Lung (tissue), 12 donors: Measurements from ENCODE around the gene PCDHGA11. TPM values are rescaled to one million over a fixed set of nuclear protein-coding genes. Genes with fewer than 3 reads are reported as not detected.

Source experiments
- ATAC-seq: fragments of 200-7000 bp; cut with Tn5 transposase; one replicate; pipeline ENCODE4 v1.9.1; 2020; ENCODE audit warnings: moderate number of reproducible peaks; ENCODE audit not compliant: insufficient read depth, low FRiP score
- DNase-seq, 3 donors: peaks; one replicate each; pipeline ENCODE4 v3.0.0-alpha.2; 2013 to 2017
- H3K27ac ChIP-seq, 2 donors: one replicate each; pipeline ENCODE4 v1.5.1; 2013; ENCODE audit warnings: mild to moderate bottlenecking in 2 of 2, moderate library complexity in 2 of 2, control low read depth in 1 of 2, inconsistent platforms in 1 of 2, low read depth in 1 of 2, low read length in 1 of 2
- H3K27me3 ChIP-seq, 3 donors: one replicate each; pipeline ENCODE4 v1.5.1; 2013; ENCODE audit warnings: low read length in 2 of 3; ENCODE audit not compliant: control insufficient read depth in 3 of 3, insufficient read depth in 3 of 3
- H3K36me3 ChIP-seq, 4 donors: one replicate each; pipeline ENCODE4 v1.5.1; 2013; ENCODE audit warnings: low read length in 4 of 4, mild to moderate bottlenecking in 1 of 4, moderate library complexity in 1 of 4; ENCODE audit not compliant: control insufficient read depth in 4 of 4, insufficient read depth in 4 of 4
- H3K4me1 ChIP-seq, 5 donors: one replicate each; pipeline ENCODE4 v1.5.1; 2013; ENCODE audit warnings: low read length in 5 of 5, mild to moderate bottlenecking in 2 of 5, moderate library complexity in 1 of 5; ENCODE audit not compliant: control insufficient read depth in 5 of 5, insufficient read depth in 5 of 5
- H3K4me3 ChIP-seq: one replicate; pipeline ENCODE4 v1.5.1; 2013; ENCODE audit warnings: mild to moderate bottlenecking, control low read depth, moderate library complexity
- H3K9ac ChIP-seq, 2 donors: one replicate each; pipeline ENCODE4 v1.5.1; 2013; ENCODE audit warnings: low read length in 2 of 2, control low read depth in 1 of 2; ENCODE audit not compliant: insufficient read depth in 1 of 2
- H3K9me3 ChIP-seq, 4 donors: one replicate each; pipeline ENCODE4 v1.5.1; 2013; ENCODE audit warnings: low read length in 3 of 4, mild to moderate bottlenecking in 1 of 4, moderate library complexity in 1 of 4; ENCODE audit not compliant: control insufficient read depth in 4 of 4, insufficient read depth in 3 of 4
- WGBS, 2 donors: extraction: QIAGEN DNeasy Blood & Tissue Kit; methylation state at CpG; one replicate each; pipeline ENCODE4 v1.1.7; 2013; 5-methylcytosine and 5-hydroxymethylcytosine counted together
- polyA plus RNA-seq, 2 donors: library from polyadenylated mRNA; stranded (reverse); fragments of 200-250 nt; gene quantifications; one replicate each; pipeline ENCODE4 v1.2.1, GENCODE V29; 2013
- total RNA-seq, 2 donors: library from RNA; depleted of rRNA in 1 of 2; stranded (reverse); fragments of >200 nt in 1 of 2; gene quantifications; one replicate each; pipeline ENCODE4 v1.2.1, GENCODE V29; 2014 to 2021
- TF ChIP-seq, protein P1 (sequence below): IDR thresholded peaks from 2 replicates; pipeline ENCODE4 v1.5.1; 2012; ENCODE audit warnings: mild to moderate bottlenecking; ENCODE audit errors: control extremely low read depth, extremely low read depth
- donor health status: control.
- donor health status: control.
- donor health status: Bipolar disorder and iron deficiency.
- donor health status: healthy.
- donor health status: DM: yes; HTN: yes; CAD: no.

Gene PCDHGA11
- total and polyA plus RNA-seq, 4 donors, result 0.65 to 11.1 (median 2.3) TPM

DNA sequence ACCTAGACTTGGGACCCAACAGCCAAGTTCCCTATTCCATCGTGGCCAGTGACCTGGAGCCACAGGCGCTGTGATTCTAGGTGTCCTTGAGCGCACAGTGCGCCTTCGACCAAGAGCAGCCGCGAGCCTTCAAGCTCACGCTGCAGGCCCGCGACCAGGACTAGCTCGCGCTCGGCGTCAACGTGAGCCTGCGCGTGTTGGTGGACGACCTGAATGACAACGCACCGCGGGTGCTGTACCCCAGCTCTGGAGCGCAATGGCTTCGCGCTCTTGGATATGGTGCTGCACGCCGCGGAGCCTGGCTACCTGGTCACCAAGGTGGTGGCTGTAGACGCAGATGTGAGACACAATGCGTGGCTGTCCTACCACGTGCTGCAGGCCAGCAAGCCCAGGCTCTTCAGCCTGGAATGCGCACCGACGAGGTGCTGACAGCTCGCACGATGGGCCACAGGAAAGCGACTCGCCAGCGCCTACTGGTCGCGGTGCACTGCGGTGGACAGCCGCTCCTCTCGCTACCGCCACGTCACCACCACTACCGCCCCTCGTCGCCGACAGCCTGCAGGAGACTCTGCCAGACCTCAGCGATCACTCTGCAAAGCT is 20.8 kb downstream of the PCDHGA11 start:
- Histone ChIP-seq H3K36me3 (peaks cover 0 to 18% (median 2%) of the 10 kb centered on the region in 4 donors), H3K9ac (no peak overlapping the region)

DNA sequence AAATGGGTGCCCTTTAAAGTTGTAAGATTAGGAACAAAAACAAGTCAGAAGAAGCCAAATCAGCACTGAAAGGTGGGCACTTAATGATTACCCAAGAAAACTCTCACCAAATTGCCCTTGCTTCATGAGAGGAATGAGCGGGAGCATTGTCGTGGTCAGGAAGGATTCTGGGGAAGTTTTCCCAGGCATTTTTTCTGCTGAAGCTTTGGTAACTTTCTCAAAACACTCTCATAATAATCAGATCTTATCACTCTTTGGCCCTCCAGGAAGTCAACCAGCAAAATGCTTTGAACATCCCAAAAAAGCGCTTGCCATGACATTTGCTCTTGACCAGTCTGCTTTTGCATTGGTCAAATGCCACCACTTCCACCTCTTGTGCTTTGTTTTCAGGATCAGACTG is 44.5 kb downstream of the PCDHGA11 start:
- TF ChIP-seq, protein P1, sequence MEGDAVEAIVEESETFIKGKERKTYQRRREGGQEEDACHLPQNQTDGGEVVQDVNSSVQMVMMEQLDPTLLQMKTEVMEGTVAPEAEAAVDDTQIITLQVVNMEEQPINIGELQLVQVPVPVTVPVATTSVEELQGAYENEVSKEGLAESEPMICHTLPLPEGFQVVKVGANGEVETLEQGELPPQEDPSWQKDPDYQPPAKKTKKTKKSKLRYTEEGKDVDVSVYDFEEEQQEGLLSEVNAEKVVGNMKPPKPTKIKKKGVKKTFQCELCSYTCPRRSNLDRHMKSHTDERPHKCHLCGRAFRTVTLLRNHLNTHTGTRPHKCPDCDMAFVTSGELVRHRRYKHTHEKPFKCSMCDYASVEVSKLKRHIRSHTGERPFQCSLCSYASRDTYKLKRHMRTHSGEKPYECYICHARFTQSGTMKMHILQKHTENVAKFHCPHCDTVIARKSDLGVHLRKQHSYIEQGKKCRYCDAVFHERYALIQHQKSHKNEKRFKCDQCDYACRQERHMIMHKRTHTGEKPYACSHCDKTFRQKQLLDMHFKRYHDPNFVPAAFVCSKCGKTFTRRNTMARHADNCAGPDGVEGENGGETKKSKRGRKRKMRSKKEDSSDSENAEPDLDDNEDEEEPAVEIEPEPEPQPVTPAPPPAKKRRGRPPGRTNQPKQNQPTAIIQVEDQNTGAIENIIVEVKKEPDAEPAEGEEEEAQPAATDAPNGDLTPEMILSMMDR, result no peak
- DNase-seq (no peak), ATAC-seq (no peak)
- Histone ChIP-seq H3K4me1 (no peaks in the 10 kb centered on the region), H3K27me3 (no peaks in the 10 kb centered on the region), H3K4me3 (no peak overlapping the region), H3K9me3 (no peaks in the 10 kb centered on the region), H3K9ac (no peak overlapping the region), H3K27ac (no peak overlapping the region), H3K36me3 (no peaks in the 10 kb centered on the region)
- 95 to 96% methylated on average over 3 of the region's 3 CpGs for WGBS, 2 donors

More for the DNA sequence above, 20.8 kb downstream of the PCDHGA11 start:
- Histone ChIP-seq H3K4me3 (no peak overlapping the region), H3K9me3 (peaks cover 9 to 23% (median 16%) of the 10 kb centered on the region in 4 donors), H3K27ac (no peak overlapping the region), H3K4me1 (no peaks in the 10 kb centered on the region), H3K27me3 (no peaks in the 10 kb centered on the region)
- TF ChIP-seq, protein P1, result no peak
- WGBS, 2 donors, result 51 to 58% methylated on average over 50 of the region's 50 CpGs
- no peak for ATAC-seq
- DNase-seq, result no peak

Other genes with a start within 250 kb of the PCDHGA11 start
Only the 30 nearest of the 37 such genes appear.
- gene PCDHB12, start 212.3 kb upstream of the PCDHGA11 start, total RNA-seq, result 10 to 100 TPM in 1 of 2 donors, 1 to 10 TPM in 1; 2.8 to 10.1 TPM
- gene PCDHB12, start 212.3 kb upstream of the PCDHGA11 start, polyA plus RNA-seq, result under 1 TPM; 0.47 to 0.71 TPM
- gene PCDHB13, start 207.1 kb upstream of the PCDHGA11 start, total RNA-seq, result 1 to 10 TPM; 3.3 to 7.7 TPM
- gene PCDHB13, start 207.1 kb upstream of the PCDHGA11 start, polyA plus RNA-seq, result under 1 TPM; 0.58 to 0.59 TPM
- 10 to 100 TPM in 1 of 2 donors, 1 to 10 TPM in 1; 2.8 to 10.6 TPM for gene PCDHB14, start 197.7 kb upstream of the PCDHGA11 start, total RNA-seq
- 1 to 10 TPM in 1 of 2 donors, under 1 TPM in 1; 0.67 to 1.2 TPM for gene PCDHB14, start 197.7 kb upstream of the PCDHGA11 start, polyA plus RNA-seq
- gene PCDHB15, start 175.7 kb upstream of the PCDHGA11 start, total RNA-seq, result 1 to 10 TPM; 3.2 to 8.0 TPM
- 1 to 10 TPM; 1.4 to 1.8 TPM for gene PCDHB15, start 175.7 kb upstream of the PCDHGA11 start, polyA plus RNA-seq
- gene SLC25A2, start 117.0 kb upstream of the PCDHGA11 start, total RNA-seq, result under 1 TPM; 0.17 to 0.83 TPM
- gene SLC25A2, start 117.0 kb upstream of the PCDHGA11 start, polyA plus RNA-seq, result under 1 TPM; 0.05 to 0.22 TPM
- gene TAF7, start 100.3 kb upstream of the PCDHGA11 start, total RNA-seq, result 10 to 100 TPM; 51.4 to 97.1 TPM
- 10 to 100 TPM; 29.9 to 76.2 TPM for gene TAF7, start 100.3 kb upstream of the PCDHGA11 start, polyA plus RNA-seq
- under 1 TPM; 0.57 to 0.71 TPM for gene PCDHGA1, start 90.5 kb upstream of the PCDHGA11 start, total RNA-seq
- gene PCDHGA1, start 90.5 kb upstream of the PCDHGA11 start, polyA plus RNA-seq, result under 1 TPM; 0.15 to 0.16 TPM
- gene PCDHGA2, start 82.3 kb upstream of the PCDHGA11 start, total RNA-seq, result 1 to 10 TPM; 5.5 to 7.7 TPM
- gene PCDHGA2, start 82.3 kb upstream of the PCDHGA11 start, polyA plus RNA-seq, result 1 to 10 TPM in 1 of 2 donors, under 1 TPM in 1; 0.39 to 1.1 TPM
- 1 to 10 TPM; 2.1 to 5.1 TPM for gene PCDHGA3, start 77.2 kb upstream of the PCDHGA11 start, total RNA-seq
- gene PCDHGA3, start 77.2 kb upstream of the PCDHGA11 start, polyA plus RNA-seq, result under 1 TPM; 0.26 to 0.45 TPM
- 1 to 10 TPM; 2.4 to 8.4 TPM for gene PCDHGB1, start 71.0 kb upstream of the PCDHGA11 start, total RNA-seq
- under 1 TPM; 0.17 to 0.20 TPM for gene PCDHGB1, start 71.0 kb upstream of the PCDHGA11 start, polyA plus RNA-seq
- gene PCDHGA4, start 66.0 kb upstream of the PCDHGA11 start, total RNA-seq, result 1 to 10 TPM; 4.6 to 7.0 TPM
- gene PCDHGA4, start 66.0 kb upstream of the PCDHGA11 start, polyA plus RNA-seq, result under 1 TPM; 0.35 to 0.48 TPM
- 10 to 100 TPM in 1 of 2 donors, 1 to 10 TPM in 1; 4.6 to 10.1 TPM for gene PCDHGB2, start 61.1 kb upstream of the PCDHGA11 start, total RNA-seq
- gene PCDHGB2, start 61.1 kb upstream of the PCDHGA11 start, polyA plus RNA-seq, result under 1 TPM; 0.28 to 0.48 TPM
- 1 to 10 TPM; 2.9 to 9.3 TPM for gene PCDHGA5, start 56.9 kb upstream of the PCDHGA11 start, total RNA-seq
- under 1 TPM; 0.31 to 0.32 TPM for gene PCDHGA5, start 56.9 kb upstream of the PCDHGA11 start, polyA plus RNA-seq
- gene PCDHGB3, start 50.8 kb upstream of the PCDHGA11 start, total RNA-seq, result 1 to 10 TPM; 3.2 to 7.9 TPM
- under 1 TPM; 0.18 to 0.24 TPM for gene PCDHGB3, start 50.8 kb upstream of the PCDHGA11 start, polyA plus RNA-seq
- gene PCDHGA6, start 47.2 kb upstream of the PCDHGA11 start, total RNA-seq, result 1 to 10 TPM; 4.9 to 8.5 TPM
- gene PCDHGA6, start 47.2 kb upstream of the PCDHGA11 start, polyA plus RNA-seq, result under 1 TPM; 0.59 to 0.96 TPM
- 1 to 10 TPM; 2.9 to 6.3 TPM for gene PCDHGA7, start 38.3 kb upstream of the PCDHGA11 start, total RNA-seq
- under 1 TPM; 0.23 to 0.30 TPM for gene PCDHGA7, start 38.3 kb upstream of the PCDHGA11 start, polyA plus RNA-seq
- 10 to 100 TPM in 1 of 2 donors, 1 to 10 TPM in 1; 6.9 to 12.1 TPM for gene PCDHGB4, start 33.4 kb upstream of the PCDHGA11 start, total RNA-seq
- 1 to 10 TPM in 1 of 2 donors, under 1 TPM in 1; 0.31 to 1.0 TPM for gene PCDHGB4, start 33.4 kb upstream of the PCDHGA11 start, polyA plus RNA-seq
- gene PCDHGA8, start 28.4 kb upstream of the PCDHGA11 start, total RNA-seq, result 1 to 10 TPM; 1.9 to 7.3 TPM
- under 1 TPM; 0.06 to 0.18 TPM for gene PCDHGA8, start 28.4 kb upstream of the PCDHGA11 start, polyA plus RNA-seq
- 10 to 100 TPM in 1 of 2 donors, 1 to 10 TPM in 1; 10.0 to 14.3 TPM for gene PCDHGB5, start 23.1 kb upstream of the PCDHGA11 start, total RNA-seq
- 1 to 10 TPM; 1.2 to 2.5 TPM for gene PCDHGB5, start 23.1 kb upstream of the PCDHGA11 start, polyA plus RNA-seq
- gene PCDHGA9, start 18.3 kb upstream of the PCDHGA11 start, total RNA-seq, result 10 to 100 TPM in 1 of 2 donors, 1 to 10 TPM in 1; 4.8 to 13.8 TPM
- under 1 TPM; 0.59 to 0.90 TPM for gene PCDHGA9, start 18.3 kb upstream of the PCDHGA11 start, polyA plus RNA-seq
- gene PCDHGB6, start 13.0 kb upstream of the PCDHGA11 start, total RNA-seq, result 10 to 100 TPM in 1 of 2 donors, 1 to 10 TPM in 1; 6.1 to 11.6 TPM
- 1 to 10 TPM; 1.1 to 2.2 TPM for gene PCDHGB6, start 13.0 kb upstream of the PCDHGA11 start, polyA plus RNA-seq
- 10 to 100 TPM in 1 of 2 donors, 1 to 10 TPM in 1; 5.7 to 12.9 TPM for gene PCDHGA10, start 8.1 kb upstream of the PCDHGA11 start, total RNA-seq
- under 1 TPM; 0.89 to 0.96 TPM for gene PCDHGA10, start 8.1 kb upstream of the PCDHGA11 start, polyA plus RNA-seq
- 10 to 100 TPM; 16.6 to 18.1 TPM for gene PCDHGB7, start 3.4 kb upstream of the PCDHGA11 start, total RNA-seq
- 1 to 10 TPM; 1.6 to 4.7 TPM for gene PCDHGB7, start 3.4 kb upstream of the PCDHGA11 start, polyA plus RNA-seq
- 1 to 10 TPM; 5.6 to 7.9 TPM for gene PCDHGA12, start 9.5 kb downstream of the PCDHGA11 start, total RNA-seq
- 1 to 10 TPM; 1.2 to 1.6 TPM for gene PCDHGA12, start 9.5 kb downstream of the PCDHGA11 start, polyA plus RNA-seq
- 100 to 1,000 TPM in 1 of 2 donors, 10 to 100 TPM in 1; 63.9 to 116 TPM for gene PCDHGC3, start 54.9 kb downstream of the PCDHGA11 start, total RNA-seq
- gene PCDHGC3, start 54.9 kb downstream of the PCDHGA11 start, polyA plus RNA-seq, result 10 to 100 TPM; 44.8 to 73.4 TPM
- 1 to 10 TPM; 3.1 to 8.7 TPM for gene PCDHGC4, start 64.0 kb downstream of the PCDHGA11 start, total RNA-seq
- gene PCDHGC4, start 64.0 kb downstream of the PCDHGA11 start, polyA plus RNA-seq, result under 1 TPM; 0.08 to 0.24 TPM
- 1 to 10 TPM; 2.7 to 5.1 TPM for gene PCDHGC5, start 68.0 kb downstream of the PCDHGA11 start, total RNA-seq
- gene PCDHGC5, start 68.0 kb downstream of the PCDHGA11 start, polyA plus RNA-seq, result under 1 TPM; 0.14 to 0.39 TPM
- 100 to 1,000 TPM in 1 of 2 donors, 10 to 100 TPM in 1; 41.7 to 151 TPM for gene DIAPH1, start 197.9 kb downstream of the PCDHGA11 start, total RNA-seq
- 10 to 100 TPM; 54.0 to 74.8 TPM for gene DIAPH1, start 197.9 kb downstream of the PCDHGA11 start, polyA plus RNA-seq
- gene HDAC3, start 215.8 kb downstream of the PCDHGA11 start, total RNA-seq, result 10 to 100 TPM; 52.3 to 62.5 TPM
- 10 to 100 TPM; 35.1 to 41.2 TPM for gene HDAC3, start 215.8 kb downstream of the PCDHGA11 start, polyA plus RNA-seq
- 1 to 10 TPM; 1.2 to 6.5 TPM for gene RELL2, start 215.9 kb downstream of the PCDHGA11 start, total RNA-seq
- gene RELL2, start 215.9 kb downstream of the PCDHGA11 start, polyA plus RNA-seq, result 1 to 10 TPM; 5.9 to 6.9 TPM